ENCODE measurements around the gene OR2K2.
"Not testable (repeated sequence)": the region's sequence is repeated elsewhere in the genome, so short reads cannot be mapped to it uniquely, and the experiment has no call there.

Gene OR2K2

GRCh38 chr9:111348821-111349271 lies 18.8 kb upstream of the OR2K2 start:
- H3K4me3 ChIP-seq (ENCODE audit: low read depth, low read length) = no peak overlapping the region
- H3K4me1 ChIP-seq (ENCODE audit: control insufficient read depth, insufficient read depth, low read length) = no peaks in the 10 kb centered on the region
- no peak overlapping the region for H3K9ac ChIP-seq (ENCODE audit: low read depth, low read length)
- no peaks in the 10 kb centered on the region for H3K36me3 ChIP-seq (ENCODE audit: control insufficient read depth, insufficient read depth, low read length)
- H3K27me3 ChIP-seq (ENCODE audit: control insufficient read depth, insufficient read depth, low read length) = no peaks in the 10 kb centered on the region
- H3K27ac ChIP-seq (ENCODE audit: low read depth, low read length) = no peak overlapping the region
- no peaks in the 10 kb centered on the region for H3K9me3 ChIP-seq (ENCODE audit: control insufficient read depth, insufficient read depth, low read length)

DNA sequence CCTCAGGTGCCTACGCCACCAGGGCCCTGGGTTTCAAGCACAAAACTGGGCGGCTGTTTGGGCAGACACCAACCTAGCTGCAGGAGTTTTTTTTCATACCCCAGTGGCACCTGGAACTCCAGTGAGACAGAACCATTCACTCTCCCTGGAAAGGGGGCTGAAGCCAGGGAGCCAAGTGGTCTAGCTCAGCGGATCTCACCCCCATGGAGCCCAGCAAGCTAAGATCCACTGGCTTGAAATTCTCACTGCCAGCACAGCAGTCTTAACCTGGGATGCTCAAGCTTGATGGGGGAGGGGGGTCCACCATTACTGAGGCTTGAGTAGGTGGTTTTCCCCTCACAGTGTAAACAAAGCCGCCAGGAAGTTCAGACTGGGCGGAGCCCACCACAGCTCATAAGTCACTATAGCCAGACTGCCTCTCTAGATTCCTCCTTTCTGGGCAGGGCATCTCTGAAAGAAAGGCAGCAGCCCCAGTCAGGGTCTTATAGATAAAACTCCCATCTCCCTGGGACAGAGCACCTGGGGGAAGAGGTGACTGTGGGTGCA lies 4.4 kb upstream of the OR2K2 start:
- H3K4me1 ChIP-seq (ENCODE audit: control insufficient read depth, insufficient read depth, low read length) = not testable (repeated sequence)

DNA sequence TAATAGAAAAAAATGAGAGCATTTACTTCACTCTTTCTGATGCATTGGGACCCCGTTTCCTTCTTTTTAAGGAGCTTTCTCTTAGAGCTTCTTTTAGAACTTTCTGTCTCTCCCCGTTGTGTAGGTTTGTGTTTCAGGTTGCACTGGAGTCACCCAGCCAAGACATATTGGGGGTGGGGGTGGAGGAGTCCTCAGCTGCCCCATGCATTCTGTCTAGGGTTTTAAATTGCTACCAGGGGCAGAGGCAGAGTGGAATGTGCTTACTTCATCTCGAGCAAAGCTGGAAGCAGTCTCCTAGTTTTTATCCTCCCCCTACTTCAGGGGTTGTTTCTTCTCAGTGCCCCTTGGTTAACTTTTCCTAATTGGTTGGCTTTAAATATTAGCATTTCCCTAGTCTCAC lies 9.4 kb downstream of the OR2K2 start:
- Histone ChIP-seq H3K4me3 (ENCODE audit: low read depth, low read length) (no peak overlapping the region), H3K27me3 (ENCODE audit: control insufficient read depth, insufficient read depth, low read length) (no peaks in the 10 kb centered on the region), H3K9me3 (ENCODE audit: control insufficient read depth, insufficient read depth, low read length) (peaks cover 5% of the 10 kb centered on the region; the same call in 1 of the 2 replicates), H3K4me1 (ENCODE audit: control insufficient read depth, insufficient read depth, low read length) (no peaks in the 10 kb centered on the region), H3K27ac (ENCODE audit: low read depth, low read length) (no peak overlapping the region), H3K36me3 (ENCODE audit: control insufficient read depth, insufficient read depth, low read length) (no peaks in the 10 kb centered on the region), H3K9ac (ENCODE audit: low read depth, low read length) (no peak overlapping the region)

More for the DNA sequence above, 4.4 kb upstream of the OR2K2 start:
- not testable (repeated sequence) for H3K36me3 ChIP-seq (ENCODE audit: control insufficient read depth, insufficient read depth, low read length); H3K27ac ChIP-seq (ENCODE audit: low read depth, low read length); H3K9me3 ChIP-seq (ENCODE audit: control insufficient read depth, insufficient read depth, low read length); H3K4me3 ChIP-seq (ENCODE audit: low read depth, low read length); H3K27me3 ChIP-seq (ENCODE audit: control insufficient read depth, insufficient read depth, low read length); H3K9ac ChIP-seq (ENCODE audit: low read depth, low read length)

DNA sequence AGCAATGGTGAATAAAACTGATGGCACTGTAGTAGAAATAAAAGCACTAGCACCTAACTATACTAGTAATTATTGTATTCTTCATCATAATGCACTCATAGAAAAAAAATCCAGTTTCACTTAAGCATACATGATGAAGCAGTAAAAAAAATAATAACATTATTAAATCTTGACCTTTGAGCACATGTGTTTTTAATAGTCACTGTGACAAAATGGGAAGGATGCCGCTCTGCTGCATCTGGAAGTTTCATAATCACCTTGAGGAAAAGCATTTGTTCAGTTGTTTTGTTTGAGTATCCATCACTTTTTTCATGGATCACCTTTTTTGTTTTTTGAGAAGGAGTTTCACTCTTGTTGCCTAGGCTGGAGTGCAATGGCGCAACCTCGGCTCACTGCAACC lies 13.2 kb downstream of the OR2K2 start:
- H3K4me3 ChIP-seq (ENCODE audit: low read depth, low read length) = no peak overlapping the region
- no peaks in the 10 kb centered on the region for H3K36me3 ChIP-seq (ENCODE audit: control insufficient read depth, insufficient read depth, low read length)
- H3K9me3 ChIP-seq (ENCODE audit: control insufficient read depth, insufficient read depth, low read length) = peaks cover 5% of the 10 kb centered on the region; the same call in 1 of the 2 replicates
- H3K4me1 ChIP-seq (ENCODE audit: control insufficient read depth, insufficient read depth, low read length) = no peaks in the 10 kb centered on the region
- H3K27me3 ChIP-seq (ENCODE audit: control insufficient read depth, insufficient read depth, low read length) = no peaks in the 10 kb centered on the region
- no peak overlapping the region for H3K9ac ChIP-seq (ENCODE audit: low read depth, low read length)
- H3K27ac ChIP-seq (ENCODE audit: low read depth, low read length) = no peak overlapping the region

- Histone ChIP-seq H3K9me3 (ENCODE audit: control insufficient read depth, insufficient read depth, low read length) (no peaks in the 10 kb centered on the region), H3K36me3 (ENCODE audit: control insufficient read depth, insufficient read depth, low read length) (no peaks in the 10 kb centered on the region), H3K27ac (ENCODE audit: low read depth, low read length) (no peak overlapping the region), H3K4me3 (ENCODE audit: low read depth, low read length) (no peak overlapping the region), H3K9ac (ENCODE audit: low read depth, low read length) (no peak overlapping the region), H3K4me1 (ENCODE audit: control insufficient read depth, insufficient read depth, low read length) (no peaks in the 10 kb centered on the region), H3K27me3 (ENCODE audit: control insufficient read depth, insufficient read depth, low read length) (no peaks in the 10 kb centered on the region)
These were observed 24.1 kb downstream of the OR2K2 start for GRCh38 chr9:111305914-111306313.

GRCh38 chr9:111304000-111304399 lies 26.0 kb downstream of the OR2K2 start:
- not testable (repeated sequence) for H3K4me3 ChIP-seq (ENCODE audit: low read depth, low read length); H3K9me3 ChIP-seq (ENCODE audit: control insufficient read depth, insufficient read depth, low read length); H3K27ac ChIP-seq (ENCODE audit: low read depth, low read length); H3K27me3 ChIP-seq (ENCODE audit: control insufficient read depth, insufficient read depth, low read length); H3K4me1 ChIP-seq (ENCODE audit: control insufficient read depth, insufficient read depth, low read length); H3K36me3 ChIP-seq (ENCODE audit: control insufficient read depth, insufficient read depth, low read length); H3K9ac ChIP-seq (ENCODE audit: low read depth, low read length)

DNA sequence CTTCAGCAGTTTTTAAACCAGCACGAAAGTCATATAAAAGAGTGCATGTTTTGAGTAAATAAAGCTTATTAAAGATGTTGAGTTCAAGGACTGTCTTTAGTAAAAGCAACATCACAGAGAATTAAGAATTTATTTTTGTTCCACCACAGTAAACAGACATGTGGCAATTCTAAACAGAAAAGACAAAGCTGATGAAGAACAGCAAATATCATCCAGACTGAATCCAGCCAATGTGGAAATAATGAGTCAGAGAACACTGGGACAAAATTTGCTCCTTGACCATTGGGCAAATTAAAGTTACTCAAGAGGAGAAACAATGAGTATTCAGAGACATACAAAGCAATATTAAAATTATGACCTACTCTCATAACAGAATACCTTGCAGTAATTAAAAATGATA lies 28.8 kb downstream of the OR2K2 start:
- Histone ChIP-seq H3K4me3 (ENCODE audit: low read depth, low read length) (no peak overlapping the region), H3K27ac (ENCODE audit: low read depth, low read length) (no peak overlapping the region), H3K9me3 (ENCODE audit: control insufficient read depth, insufficient read depth, low read length) (no peaks in the 10 kb centered on the region), H3K27me3 (ENCODE audit: control insufficient read depth, insufficient read depth, low read length) (no peaks in the 10 kb centered on the region), H3K36me3 (ENCODE audit: control insufficient read depth, insufficient read depth, low read length) (no peaks in the 10 kb centered on the region), H3K4me1 (ENCODE audit: control insufficient read depth, insufficient read depth, low read length) (peaks cover 7% of the 10 kb centered on the region), H3K9ac (ENCODE audit: low read depth, low read length) (no peak overlapping the region)

GRCh38 chr9:111300140-111300735 lies 29.8 kb downstream of the OR2K2 start:
- Histone ChIP-seq H3K4me3 (ENCODE audit: low read depth, low read length) (no peak overlapping the region), H3K36me3 (ENCODE audit: control insufficient read depth, insufficient read depth, low read length) (no peaks in the 10 kb centered on the region), H3K27me3 (ENCODE audit: control insufficient read depth, insufficient read depth, low read length) (no peaks in the 10 kb centered on the region), H3K9me3 (ENCODE audit: control insufficient read depth, insufficient read depth, low read length) (no peaks in the 10 kb centered on the region), H3K27ac (ENCODE audit: low read depth, low read length) (no peak overlapping the region), H3K4me1 (ENCODE audit: control insufficient read depth, insufficient read depth, low read length) (peaks cover 7% of the 10 kb centered on the region), H3K9ac (ENCODE audit: low read depth, low read length) (no peak overlapping the region)

DNA sequence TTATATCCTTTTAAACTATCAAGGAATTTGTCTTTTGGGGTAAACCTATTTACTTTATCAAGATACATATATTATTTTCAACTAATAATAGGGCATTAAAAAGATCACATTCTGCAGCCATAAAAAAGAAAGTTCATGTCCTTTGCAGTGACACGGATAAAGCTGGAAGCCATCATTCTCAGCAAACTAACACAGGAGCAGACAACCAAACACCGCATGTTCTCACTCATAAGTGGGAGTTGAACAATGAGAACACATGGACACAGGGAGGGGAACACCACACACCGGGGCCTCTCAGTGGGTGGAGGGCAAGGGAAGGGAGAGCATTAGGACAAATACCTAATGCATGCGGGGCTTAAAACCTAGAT lies 30.4 kb downstream of the OR2K2 start:
- H3K9ac ChIP-seq (ENCODE audit: low read depth, low read length); H3K27me3 ChIP-seq (ENCODE audit: control insufficient read depth, insufficient read depth, low read length); H3K36me3 ChIP-seq (ENCODE audit: control insufficient read depth, insufficient read depth, low read length); H3K27ac ChIP-seq (ENCODE audit: low read depth, low read length); H3K9me3 ChIP-seq (ENCODE audit: control insufficient read depth, insufficient read depth, low read length); H3K4me1 ChIP-seq (ENCODE audit: control insufficient read depth, insufficient read depth, low read length); H3K4me3 ChIP-seq (ENCODE audit: low read depth, low read length): not testable (repeated sequence)

DNA sequence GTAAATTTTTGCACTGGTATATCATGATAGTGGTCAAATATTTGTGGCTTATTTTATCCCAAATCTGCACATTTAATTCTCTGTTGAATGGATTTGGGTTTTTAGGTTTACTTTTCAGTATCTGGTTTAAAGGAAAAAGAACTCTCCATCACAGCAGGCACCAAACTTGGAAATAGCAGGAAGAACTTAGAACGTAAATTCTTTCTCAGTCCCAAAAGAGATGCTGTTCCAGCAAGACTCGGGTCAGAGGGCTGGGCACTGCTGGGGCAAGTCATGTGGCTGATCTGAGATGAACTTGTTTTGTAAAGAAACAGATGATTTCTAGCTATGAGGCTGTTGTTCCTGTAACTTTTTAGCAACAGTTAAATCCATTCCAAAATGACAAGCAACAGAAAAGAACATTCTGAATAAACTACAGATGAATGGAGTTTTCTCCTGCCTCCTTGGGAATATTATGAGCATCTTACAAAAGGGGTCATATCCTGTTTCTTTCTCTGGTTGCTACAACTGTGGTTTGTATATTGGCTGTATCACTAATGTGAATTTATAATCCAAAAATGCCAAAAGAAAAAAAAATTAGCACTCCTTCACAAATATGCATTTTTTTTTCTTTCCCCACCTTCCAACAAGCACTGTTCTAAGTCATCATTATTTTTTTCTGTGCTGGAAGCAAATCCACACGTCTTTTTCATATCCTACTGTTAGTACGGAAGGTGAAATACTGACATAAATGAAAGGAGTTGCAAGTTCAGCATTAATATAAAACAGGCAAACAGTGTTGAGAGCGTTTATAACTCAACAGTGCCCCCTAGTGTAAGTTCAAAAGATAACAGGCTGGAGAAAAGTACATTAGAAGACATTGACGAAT lies 31.1 kb downstream of the OR2K2 start:
- no peaks in the 10 kb centered on the region for H3K9me3 ChIP-seq (ENCODE audit: control insufficient read depth, insufficient read depth, low read length)
- no peak overlapping the region for H3K27ac ChIP-seq (ENCODE audit: low read depth, low read length)
- H3K36me3 ChIP-seq (ENCODE audit: control insufficient read depth, insufficient read depth, low read length) = no peaks in the 10 kb centered on the region
- no peak overlapping the region for H3K9ac ChIP-seq (ENCODE audit: low read depth, low read length)
- no peaks in the 10 kb centered on the region for H3K27me3 ChIP-seq (ENCODE audit: control insufficient read depth, insufficient read depth, low read length)
- peaks cover 7% of the 10 kb centered on the region for H3K4me1 ChIP-seq (ENCODE audit: control insufficient read depth, insufficient read depth, low read length)
- no peak overlapping the region for H3K4me3 ChIP-seq (ENCODE audit: low read depth, low read length)

DNA sequence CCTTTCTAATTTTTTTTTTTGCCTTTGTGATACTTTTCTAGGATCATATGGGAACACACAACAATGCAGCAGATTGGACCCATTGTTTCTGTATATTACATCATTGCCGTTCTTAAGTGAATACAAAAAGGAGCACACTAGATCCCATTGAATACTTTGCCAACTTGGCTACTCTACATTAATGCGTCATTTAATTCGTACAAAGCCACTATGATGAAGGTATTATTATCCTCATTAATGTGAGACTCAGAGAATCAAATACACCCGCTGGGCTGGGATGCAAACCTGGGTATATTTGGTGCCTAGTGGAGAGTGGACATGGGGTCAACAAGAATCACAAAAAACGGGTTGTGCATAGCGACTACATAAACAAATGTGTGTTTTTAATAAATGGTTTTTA lies 31.9 kb downstream of the OR2K2 start:
- no peaks in the 10 kb centered on the region for H3K9me3 ChIP-seq (ENCODE audit: control insufficient read depth, insufficient read depth, low read length)
- H3K27me3 ChIP-seq (ENCODE audit: control insufficient read depth, insufficient read depth, low read length) = no peaks in the 10 kb centered on the region
- H3K9ac ChIP-seq (ENCODE audit: low read depth, low read length) = no peak overlapping the region
- H3K4me3 ChIP-seq (ENCODE audit: low read depth, low read length) = no peak overlapping the region
- no peak overlapping the region for H3K27ac ChIP-seq (ENCODE audit: low read depth, low read length)
- H3K4me1 ChIP-seq (ENCODE audit: control insufficient read depth, insufficient read depth, low read length) = peaks cover 7% of the 10 kb centered on the region
- no peaks in the 10 kb centered on the region for H3K36me3 ChIP-seq (ENCODE audit: control insufficient read depth, insufficient read depth, low read length)

All from HUES48 (cell line).